Dendritic cell treated with granulocyte-macrophage colony-stimulating factor and Interleukin-4, amounts not matched to agents 40 ng/mL and 50 ng/mL, for 4 days (primary cell): ENCODE measurements around the gene SLC25A42.

Experiments used
- H3K27ac Mint-ChIP-seq: one replicate; pipeline ENCODE4 v1.8.0; 2022; ENCODE audit warnings: mild to moderate bottlenecking, mixed read lengths
- H3K27me3 Mint-ChIP-seq: one replicate; pipeline ENCODE4 v1.8.0; 2022; ENCODE audit warnings: mild to moderate bottlenecking, mixed read lengths
- H3K36me3 Mint-ChIP-seq: one replicate; pipeline ENCODE4 v1.8.0; 2022; ENCODE audit warnings: low read depth, mixed read lengths
- H3K4me1 Mint-ChIP-seq: one replicate; pipeline ENCODE4 v1.8.0; 2022; ENCODE audit warnings: low read depth, mixed read lengths
- H3K4me3 Mint-ChIP-seq: one replicate; pipeline ENCODE4 v1.8.0; 2022; ENCODE audit warnings: mild to moderate bottlenecking, moderate library complexity, mixed read lengths
- H3K9me3 Mint-ChIP-seq: one replicate; pipeline ENCODE4 v1.8.0; 2022; ENCODE audit warnings: mixed read lengths
- intact Hi-C: fragments of 100-400 bp; cut with micrococcal nuclease; formaldehyde crosslinking; loops from one replicate; pipeline ENCODE4 v1.15.0; 2022

The SLC25A42 gene

DNA sequence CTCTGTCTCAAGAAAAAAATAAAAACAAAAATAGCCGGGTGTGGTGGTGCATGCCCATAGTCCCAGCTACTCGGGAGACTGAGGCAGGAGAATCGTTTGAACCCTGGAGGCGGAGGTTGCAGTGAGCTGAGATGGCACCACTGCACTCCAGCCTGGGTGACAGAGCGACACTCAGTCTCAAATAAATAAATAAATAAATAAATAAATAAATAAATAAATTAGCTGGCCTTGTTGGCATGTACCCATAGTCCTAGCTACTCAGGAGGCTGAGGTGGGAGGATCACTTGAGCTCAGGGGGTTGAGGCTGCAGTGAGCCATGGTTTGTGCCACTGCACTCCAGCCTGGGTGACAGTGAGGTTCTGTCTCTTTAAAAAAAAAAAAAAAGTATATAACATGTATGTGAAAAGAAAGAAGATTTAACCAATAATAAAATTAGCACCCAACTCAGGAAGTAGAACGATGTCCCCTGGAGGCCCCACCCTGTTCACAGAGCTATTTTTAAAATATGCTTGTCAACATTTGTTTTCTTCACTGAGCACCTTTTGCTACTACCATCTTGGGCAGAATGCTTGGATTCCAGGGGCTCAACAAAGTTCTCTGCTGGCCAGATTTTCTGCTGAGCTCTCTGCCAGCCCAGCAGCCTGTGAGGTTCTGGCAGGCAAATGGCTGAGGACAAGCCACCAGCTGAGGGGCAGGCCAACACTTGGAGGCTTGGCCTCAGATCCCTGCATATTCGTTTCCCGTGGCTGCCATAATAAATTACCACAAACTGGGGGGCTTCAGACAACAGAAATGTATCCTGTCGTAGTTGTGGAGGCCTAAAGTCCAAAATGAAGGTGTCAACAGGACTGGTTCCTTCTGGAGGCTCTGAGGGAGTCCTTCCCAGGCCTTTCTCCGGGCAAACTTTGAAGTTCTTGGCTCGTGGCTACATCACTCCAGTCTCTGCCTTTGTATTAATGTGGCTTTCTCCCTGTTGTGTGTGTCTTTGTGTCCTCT is 5.2 kb downstream of the SLC25A42 start:
- no peaks in the 10 kb centered on the region for H3K36me3 Mint-ChIP-seq
- no peaks in the 10 kb centered on the region for H3K9me3 Mint-ChIP-seq
- no peak overlapping the region for H3K27ac Mint-ChIP-seq
- H3K4me3 Mint-ChIP-seq: no peak overlapping the region
- peaks cover 17% of the 10 kb centered on the region for H3K4me1 Mint-ChIP-seq
- intact Hi-C loops: no loop called here
- H3K27me3 Mint-ChIP-seq: peaks cover 6% of the 10 kb centered on the region

DNA sequence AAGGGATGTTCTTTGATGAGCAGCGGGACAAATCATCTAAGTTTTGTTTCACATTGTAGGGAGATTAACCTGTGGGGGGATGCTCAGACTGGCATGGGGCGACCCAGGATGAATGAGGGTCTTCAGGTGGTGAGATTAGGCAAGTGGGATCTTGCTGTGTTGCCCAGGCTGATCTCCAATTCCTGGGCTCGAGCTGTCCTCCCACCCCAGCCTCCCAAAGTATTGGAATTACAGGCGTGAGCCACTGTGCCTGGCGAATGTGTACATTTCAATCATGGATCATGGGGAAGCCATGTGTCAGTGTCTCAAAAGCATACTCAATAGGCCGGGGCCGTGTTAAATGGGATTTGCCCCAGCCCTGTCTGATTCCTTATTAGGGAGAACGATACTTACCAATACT is 8.1 kb downstream of the SLC25A42 start:
- Mint-ChIP-seq H3K27me3 (no peaks in the 10 kb centered on the region), H3K36me3 (no peaks in the 10 kb centered on the region), H3K27ac (no peak overlapping the region), H3K9me3 (no peaks in the 10 kb centered on the region), H3K4me3 (no peak overlapping the region), H3K4me1 (peaks cover 8% of the 10 kb centered on the region)
- intact Hi-C loops: no loop called here

DNA sequence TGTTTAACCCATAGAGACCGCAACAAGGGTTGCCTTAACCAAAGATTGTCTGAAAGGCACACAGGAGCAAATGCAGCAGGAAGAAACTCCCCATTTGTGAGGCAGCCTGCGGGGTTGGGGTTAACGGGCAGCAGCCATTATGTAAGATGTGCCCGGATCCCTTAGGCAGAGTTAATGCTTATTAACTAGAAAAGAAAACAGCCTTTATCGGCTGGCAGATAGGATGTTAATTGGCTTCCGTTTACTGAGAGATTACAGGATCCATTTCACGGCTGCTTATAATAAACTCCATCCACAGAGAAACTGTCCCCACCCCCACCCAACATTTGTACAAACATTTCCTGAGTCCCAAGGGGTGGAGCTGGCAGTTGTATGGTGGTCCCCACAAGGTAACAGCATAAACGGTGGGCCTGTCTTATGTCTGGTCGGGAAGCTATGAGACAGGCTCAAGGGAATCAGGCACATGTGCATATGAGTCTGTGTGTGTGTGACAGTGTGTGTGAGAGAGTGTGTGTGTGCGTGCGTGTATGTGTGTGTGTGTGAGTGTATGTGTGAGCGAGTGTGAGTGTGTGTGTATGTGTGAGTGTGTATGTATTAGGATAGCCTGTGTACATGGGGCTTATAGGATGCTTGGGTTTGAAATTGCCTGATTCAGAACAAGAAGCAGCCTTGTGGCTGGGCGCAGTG is 10.5 kb downstream of the SLC25A42 start:
- intact Hi-C loops: no loop called here
- peaks cover 21% of the 10 kb centered on the region for H3K4me1 Mint-ChIP-seq
- no peaks in the 10 kb centered on the region for H3K9me3 Mint-ChIP-seq
- H3K27ac Mint-ChIP-seq: no peak overlapping the region
- no peaks in the 10 kb centered on the region for H3K36me3 Mint-ChIP-seq
- no peaks in the 10 kb centered on the region for H3K27me3 Mint-ChIP-seq
- H3K4me3 Mint-ChIP-seq: no peak overlapping the region

DNA sequence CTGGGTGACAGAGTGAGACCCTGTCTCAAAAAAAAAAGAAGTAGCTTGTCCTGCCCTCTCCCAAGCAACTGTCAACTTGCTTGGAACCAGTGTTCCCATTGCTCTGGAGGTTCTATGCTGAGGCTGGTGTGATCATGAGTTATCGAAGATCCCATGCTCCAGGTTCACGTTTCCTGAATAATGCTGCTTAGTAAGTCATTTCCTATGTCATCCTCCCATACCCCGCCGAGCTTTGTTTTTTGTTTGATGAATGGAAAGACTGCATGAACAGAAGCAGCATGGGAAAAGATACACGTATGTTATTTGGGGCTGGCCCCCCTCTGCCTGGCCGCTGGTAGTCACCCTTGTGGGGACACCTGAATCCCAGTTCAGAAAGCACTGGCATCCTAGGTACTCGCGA is 11.3 kb downstream of the SLC25A42 start:
- Mint-ChIP-seq H3K36me3 (no peaks in the 10 kb centered on the region), H3K9me3 (no peaks in the 10 kb centered on the region), H3K4me3 (no peak overlapping the region), H3K4me1 (peaks cover 26% of the 10 kb centered on the region), H3K27me3 (no peaks in the 10 kb centered on the region), H3K27ac (no peak overlapping the region)
- intact Hi-C loops: no loop called here

DNA sequence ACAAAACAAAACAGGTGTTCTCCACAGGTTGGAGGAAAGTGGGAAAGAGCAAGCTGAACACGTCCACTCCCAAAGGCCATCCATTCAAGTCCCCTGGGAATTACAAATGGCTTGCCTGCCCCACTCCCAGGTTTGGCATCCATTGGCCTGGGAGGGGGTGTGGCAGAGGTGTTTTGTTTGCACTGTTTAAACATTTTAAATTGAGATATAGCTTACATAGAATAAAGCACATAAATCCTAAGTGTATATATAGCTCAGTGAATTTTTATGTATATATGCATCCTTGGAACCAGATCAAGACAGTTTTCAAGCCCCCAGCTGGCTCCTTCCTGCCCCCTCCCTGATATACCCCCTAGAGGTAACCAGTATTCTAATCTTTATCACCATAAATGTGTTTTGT is 12.7 kb downstream of the SLC25A42 start:
- H3K27ac Mint-ChIP-seq: no peak overlapping the region
- H3K4me3 Mint-ChIP-seq: no peak overlapping the region
- intact Hi-C loops: no loop called here
- H3K9me3 Mint-ChIP-seq: no peaks in the 10 kb centered on the region
- H3K36me3 Mint-ChIP-seq: no peaks in the 10 kb centered on the region
- H3K4me1 Mint-ChIP-seq: peaks cover 28% of the 10 kb centered on the region
- H3K27me3 Mint-ChIP-seq: no peaks in the 10 kb centered on the region

DNA sequence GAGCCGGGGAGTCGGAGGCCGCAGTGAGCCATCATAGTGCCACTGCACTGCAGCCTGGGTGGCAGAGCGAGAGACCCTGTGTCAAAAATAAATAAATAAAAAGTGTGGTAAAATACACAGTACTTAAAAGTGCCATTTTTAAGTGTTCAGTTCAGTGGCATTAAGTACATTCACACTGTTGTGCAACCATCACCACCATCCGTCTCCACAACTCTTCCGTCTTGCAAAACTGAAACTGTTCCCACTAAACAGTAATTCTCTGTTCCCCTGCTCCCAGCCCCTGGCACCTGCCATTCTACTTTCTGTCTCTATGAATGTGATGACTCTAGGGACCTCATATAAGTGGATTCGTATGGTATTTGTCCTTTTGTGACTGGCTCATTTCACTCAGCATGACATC is 13.3 kb downstream of the SLC25A42 start:
- peaks cover 32% of the 10 kb centered on the region for H3K4me1 Mint-ChIP-seq
- H3K27ac Mint-ChIP-seq: no peak overlapping the region
- no peaks in the 10 kb centered on the region for H3K36me3 Mint-ChIP-seq
- H3K27me3 Mint-ChIP-seq: no peaks in the 10 kb centered on the region
- H3K4me3 Mint-ChIP-seq: peak overlapping the region; percentile 27
- intact Hi-C loops: no loop called here
- H3K9me3 Mint-ChIP-seq: no peaks in the 10 kb centered on the region

DNA sequence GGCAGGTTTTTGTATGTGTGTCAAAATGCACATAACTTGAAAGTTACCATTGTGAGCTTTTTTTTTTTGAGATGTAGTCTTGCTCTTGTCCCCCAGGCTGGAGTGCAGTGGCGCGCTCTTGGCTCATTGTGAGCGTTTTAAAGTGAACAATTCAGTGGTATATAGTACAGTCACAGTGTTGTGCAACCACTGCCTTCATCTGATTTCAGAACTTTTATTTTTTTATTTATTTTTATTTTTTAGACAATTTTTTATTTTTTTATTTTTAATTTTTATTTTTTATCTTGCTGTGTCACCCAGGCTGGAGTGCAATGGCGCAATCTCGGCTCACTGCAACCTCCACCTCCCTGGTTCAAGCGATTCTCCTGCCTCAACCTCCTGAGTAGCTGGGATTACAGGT is 15.0 kb downstream of the SLC25A42 start:
- intact Hi-C loops: no loop called here
- no peak overlapping the region for H3K27ac Mint-ChIP-seq

DNA sequence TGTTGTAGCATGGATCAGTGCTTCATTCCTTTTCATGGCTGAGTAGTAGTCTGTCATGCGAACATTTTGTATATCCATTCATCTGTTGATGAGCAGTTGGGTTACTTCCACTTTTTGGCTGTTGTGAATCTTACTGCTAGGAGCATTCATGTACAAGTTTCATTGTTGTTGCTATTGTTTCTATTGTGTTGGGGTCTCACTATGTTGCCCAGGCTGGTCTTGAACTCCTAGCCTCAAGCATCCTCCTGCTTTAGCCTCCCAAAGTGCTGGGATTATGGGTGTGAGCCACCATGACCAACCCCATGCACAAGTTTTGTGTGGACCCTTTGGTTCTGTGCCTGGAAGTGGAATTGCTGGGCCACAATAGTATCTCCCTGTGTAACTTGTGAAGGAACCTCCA is 15.8 kb downstream of the SLC25A42 start:
- Mint-ChIP-seq H3K36me3 (no peaks in the 10 kb centered on the region), H3K27me3 (no peaks in the 10 kb centered on the region), H3K9me3 (no peaks in the 10 kb centered on the region), H3K4me1 (peaks cover 34% of the 10 kb centered on the region), H3K4me3 (no peak overlapping the region), H3K27ac (no peak overlapping the region)
- intact Hi-C loops: no loop called here

More for the DNA sequence above, 15.0 kb downstream of the SLC25A42 start:
- no peak overlapping the region for H3K4me3 Mint-ChIP-seq
- H3K9me3 Mint-ChIP-seq: no peaks in the 10 kb centered on the region
- no peaks in the 10 kb centered on the region for H3K36me3 Mint-ChIP-seq
- H3K27me3 Mint-ChIP-seq: no peaks in the 10 kb centered on the region
- H3K4me1 Mint-ChIP-seq: peaks cover 34% of the 10 kb centered on the region

DNA sequence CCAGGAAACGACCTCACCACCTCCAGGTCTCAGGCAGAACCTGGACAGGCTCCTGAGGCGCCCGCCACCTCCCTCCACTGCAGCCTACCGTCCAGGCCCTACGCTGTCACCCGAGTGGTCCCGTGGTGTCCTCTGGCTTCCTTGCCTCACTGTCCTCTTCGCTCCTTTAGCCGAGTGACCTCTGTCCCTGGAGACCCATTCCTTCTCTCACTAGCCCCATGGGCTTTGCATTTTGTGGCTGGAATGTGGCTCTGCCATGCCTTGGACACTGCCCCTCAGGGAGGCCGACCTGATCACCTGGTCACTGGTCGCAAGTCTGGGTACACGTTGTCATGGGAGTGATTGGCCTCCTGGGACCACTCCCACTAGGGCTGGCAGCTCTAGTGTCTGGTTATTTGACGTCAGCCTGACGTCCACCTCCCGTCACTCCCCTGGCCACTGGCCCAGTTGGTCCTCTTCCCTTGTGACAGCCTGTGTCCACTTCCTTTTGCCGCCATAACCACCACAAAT is 17.9 kb downstream of the SLC25A42 start:
- Mint-ChIP-seq H3K4me3 (no peak overlapping the region), H3K27ac (no peak overlapping the region), H3K4me1 (peaks cover 32% of the 10 kb centered on the region), H3K27me3 (no peaks in the 10 kb centered on the region), H3K36me3 (no peaks in the 10 kb centered on the region), H3K9me3 (no peaks in the 10 kb centered on the region)
- intact Hi-C loops: no loop called here

DNA sequence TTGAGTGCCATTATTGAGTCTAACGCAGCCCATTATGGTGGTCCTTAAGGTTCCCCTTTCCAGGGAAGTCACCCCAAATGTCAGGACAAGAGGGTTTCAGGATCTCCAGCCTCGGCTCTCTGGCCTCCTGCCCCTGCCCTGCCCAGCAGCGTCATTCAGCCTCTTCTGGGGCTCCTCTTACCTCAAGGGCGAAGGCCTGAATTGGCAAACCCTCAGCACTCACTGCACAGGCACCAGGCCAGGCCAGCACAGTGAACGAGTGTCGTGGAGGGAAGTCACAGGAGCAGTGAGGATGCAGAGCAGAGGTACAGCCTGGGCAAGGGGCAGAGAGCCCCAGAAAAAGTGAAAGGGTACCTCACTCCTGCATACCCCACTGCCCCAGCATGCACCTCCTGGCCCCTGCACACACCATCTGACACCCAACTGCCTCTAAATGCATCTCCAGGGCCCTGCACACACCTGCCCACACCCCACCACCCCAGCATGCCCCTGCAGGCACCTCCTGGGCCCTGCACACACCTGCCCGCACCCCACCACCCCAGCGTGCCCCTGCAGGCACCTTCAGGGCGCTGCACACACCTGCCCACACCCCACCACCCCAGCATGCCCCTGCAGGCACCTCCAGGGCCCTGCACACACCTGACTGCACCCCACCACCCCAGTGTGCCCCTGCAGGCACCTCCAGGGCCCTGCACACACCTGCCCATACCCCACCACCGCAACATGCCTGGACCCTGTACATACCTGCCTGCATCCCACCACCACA is 19.8 kb downstream of the SLC25A42 start:
- intact Hi-C loops: no loop called here
- no peaks in the 10 kb centered on the region for H3K36me3 Mint-ChIP-seq
- H3K4me3 Mint-ChIP-seq: no peak overlapping the region
- H3K27me3 Mint-ChIP-seq: no peaks in the 10 kb centered on the region
- no peaks in the 10 kb centered on the region for H3K9me3 Mint-ChIP-seq
- H3K4me1 Mint-ChIP-seq: peaks cover 13% of the 10 kb centered on the region
- H3K27ac Mint-ChIP-seq: no peak overlapping the region

DNA sequence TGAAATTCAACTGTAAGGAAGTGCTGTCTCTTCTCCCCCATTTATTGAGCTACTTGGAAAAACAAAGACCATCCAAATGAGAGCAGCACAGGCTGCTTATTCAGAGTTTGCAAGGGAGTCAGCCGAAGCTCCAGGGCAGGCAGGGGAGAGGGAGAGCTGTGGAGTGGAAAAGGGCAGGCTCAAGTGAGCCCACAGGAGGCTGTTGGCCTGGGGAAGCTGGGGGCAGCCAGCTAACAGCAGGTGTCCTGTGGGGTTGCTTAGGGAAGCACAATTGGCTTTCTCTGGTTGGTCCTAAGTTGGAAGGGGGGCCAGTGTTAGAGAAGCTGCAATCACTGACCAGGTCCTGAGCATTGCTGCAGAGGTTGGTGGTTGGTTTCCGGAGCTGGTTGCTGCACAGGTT is 23.9 kb downstream of the SLC25A42 start:
- H3K9me3 Mint-ChIP-seq: no peaks in the 10 kb centered on the region
- H3K27me3 Mint-ChIP-seq: no peaks in the 10 kb centered on the region
- no peak overlapping the region for H3K4me3 Mint-ChIP-seq
- H3K36me3 Mint-ChIP-seq: no peaks in the 10 kb centered on the region
- no peaks in the 10 kb centered on the region for H3K4me1 Mint-ChIP-seq
- intact Hi-C loops: no loop called here
- no peak overlapping the region for H3K27ac Mint-ChIP-seq

DNA sequence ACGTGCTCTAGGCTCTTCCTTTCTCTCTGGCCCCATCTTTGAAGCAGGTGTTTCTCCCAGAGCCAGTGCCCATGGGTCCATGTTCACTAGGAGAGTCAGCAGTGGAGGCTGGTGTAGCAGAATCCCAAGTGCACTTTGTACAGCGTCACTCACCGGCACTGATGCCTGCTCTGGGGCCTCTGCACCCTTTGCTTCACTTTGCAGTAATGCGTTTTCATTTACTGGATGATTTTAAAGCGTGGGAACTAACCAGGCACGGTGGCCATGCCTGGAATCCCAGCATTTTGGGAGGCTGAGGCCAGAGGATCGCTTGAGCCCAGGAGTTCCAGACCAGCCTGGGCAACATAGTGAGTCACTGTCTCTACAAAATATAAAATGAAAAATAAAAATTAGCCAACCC is 30.7 kb downstream of the SLC25A42 start:
- H3K4me3 Mint-ChIP-seq: no peak overlapping the region
- H3K27ac Mint-ChIP-seq: no peak overlapping the region
- no peaks in the 10 kb centered on the region for H3K36me3 Mint-ChIP-seq
- H3K9me3 Mint-ChIP-seq: no peaks in the 10 kb centered on the region
- H3K27me3 Mint-ChIP-seq: no peaks in the 10 kb centered on the region
- H3K4me1 Mint-ChIP-seq: no peaks in the 10 kb centered on the region
- intact Hi-C loops: no loop called here

DNA sequence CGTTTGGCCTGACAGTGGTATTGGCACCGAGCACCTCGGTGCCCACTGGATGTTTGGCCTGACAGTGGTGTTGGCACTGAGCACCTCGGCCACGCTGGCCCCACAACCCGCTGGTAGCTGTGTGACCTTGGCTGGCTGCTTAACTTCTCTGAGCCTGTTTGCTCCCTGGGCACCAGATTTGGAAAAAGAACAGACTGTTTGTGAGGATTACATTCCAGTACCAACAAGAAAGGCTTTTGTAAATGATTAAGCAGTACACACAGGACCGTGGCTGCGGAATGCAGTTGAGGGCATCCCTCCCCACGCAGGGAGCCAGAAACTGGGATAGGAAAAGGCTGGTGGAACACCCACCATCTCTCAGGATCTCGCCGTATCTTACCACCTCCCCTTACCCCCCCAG is 31.9 kb downstream of the SLC25A42 start:
- no peaks in the 10 kb centered on the region for H3K9me3 Mint-ChIP-seq
- H3K4me3 Mint-ChIP-seq: no peak overlapping the region
- H3K36me3 Mint-ChIP-seq: no peaks in the 10 kb centered on the region
- H3K27ac Mint-ChIP-seq: no peak overlapping the region
- intact Hi-C loops: no loop called here
- no peaks in the 10 kb centered on the region for H3K27me3 Mint-ChIP-seq
- no peaks in the 10 kb centered on the region for H3K4me1 Mint-ChIP-seq
